K562 (cell line): ENCODE results near the gene UGT3A2.

Source experiments
- SREBF2 ChIP-seq: sonication (generic); formaldehyde crosslinking; IDR thresholded peaks from 2 replicates; pipeline ENCODE4 v1.4.0; 2020; ENCODE audit warnings: mild to moderate bottlenecking, missing genetic modification reagents
- YY1 ChIP-seq, 3 experiments: IDR thresholded peaks; 2 replicates each; pipeline ENCODE4 v1.6.1; 2011; ENCODE audit warnings: low read length in 2 of 3, mild to moderate bottlenecking in 2 of 3, moderate library complexity in 2 of 3, borderline replicate concordance in 1 of 3, control low read depth in 1 of 3, low read depth in 1 of 3; ENCODE audit not compliant: insufficient read depth in 3 of 3, insufficient replicate concordance in 2 of 3, control insufficient read depth in 1 of 3, insufficient read length in 1 of 3; ENCODE audit errors: extremely low read depth in 1 of 3

DNA sequence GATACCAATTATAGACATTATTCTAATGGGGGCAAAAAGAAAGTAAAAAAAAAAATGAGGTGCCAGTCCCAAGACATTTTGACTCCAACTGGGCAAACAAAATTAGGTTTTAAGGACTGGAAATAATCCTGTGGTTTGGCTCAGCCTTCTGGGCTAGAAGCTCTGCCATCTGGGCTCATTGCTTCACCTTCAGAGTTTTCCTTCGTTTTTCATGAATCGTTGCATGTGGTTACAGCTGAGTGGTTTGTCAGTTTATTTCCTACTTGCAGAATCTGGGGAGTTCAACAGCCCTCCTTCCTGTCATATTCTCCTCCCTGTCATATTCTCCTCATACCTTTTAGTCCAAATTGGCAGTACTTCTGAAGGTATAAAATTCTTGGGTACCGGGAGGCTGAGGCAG lies 12.0 kb downstream of the UGT3A2 start:
- no peak for TF ChIP-seq YY1 (IDR thresholded peaks at IDR 0.05; ENCODE audit: borderline replicate concordance in 1 of 3, control insufficient read depth in 1 of 3, extremely low read depth in 1 of 3, insufficient read depth in 3 of 3, insufficient read length in 1 of 3, insufficient replicate concordance in 2 of 3, low read depth in 1 of 3, low read length in 2 of 3)
- no peak for TF ChIP-seq SREBF2 (CRISPR knock-in tag)
